Glutamatergic neuron (in vitro differentiated cells): Measurements from ENCODE around the gene PRKCH. TPM values are rescaled to one million over a fixed set of nuclear protein-coding genes. Genes with fewer than 3 reads are reported as not detected.
"Not testable (repeated sequence)": the region's sequence is repeated elsewhere in the genome, so short reads cannot be mapped to it uniquely, and the experiment has no call there.

Source experiments
- DNase-seq: peaks from one replicate; pipeline ENCODE4 v3.0.0; 2022
- H3K27ac Mint-ChIP-seq: one replicate; pipeline ENCODE4 v1.8.0; 2020; ENCODE audit warnings: mild to moderate bottlenecking, mixed read lengths, inconsistent platforms; ENCODE audit not compliant: unreplicated experiment
- H3K27me3 Mint-ChIP-seq: one replicate; pipeline ENCODE4 v1.8.0; 2020; ENCODE audit warnings: mild to moderate bottlenecking, moderate library complexity, mixed read lengths, inconsistent platforms; ENCODE audit not compliant: unreplicated experiment
- H3K36me3 Mint-ChIP-seq: one replicate; pipeline ENCODE4 v1.8.0; 2020; ENCODE audit warnings: mild to moderate bottlenecking, mixed read lengths, inconsistent platforms; ENCODE audit not compliant: unreplicated experiment
- H3K4me1 Mint-ChIP-seq: one replicate; pipeline ENCODE4 v1.8.0; 2020; ENCODE audit warnings: mild to moderate bottlenecking, low read depth, mixed read lengths, inconsistent platforms; ENCODE audit not compliant: unreplicated experiment
- H3K4me3 Mint-ChIP-seq: one replicate; pipeline ENCODE4 v1.8.0; 2020; ENCODE audit warnings: mild to moderate bottlenecking, mixed read lengths, inconsistent platforms; ENCODE audit not compliant: unreplicated experiment
- H3K9me3 Mint-ChIP-seq: one replicate; pipeline ENCODE4 v1.8.0; 2020; ENCODE audit warnings: mild to moderate bottlenecking, moderate library complexity, mixed read lengths, inconsistent platforms; ENCODE audit not compliant: unreplicated experiment
- CTCF ChIP-seq: fragments of 200-600 bp; sonication (generic); IDR thresholded peaks from one replicate; pipeline ENCODE4 v1.5.0; 2021; ENCODE audit not compliant: partially characterized antibody, unreplicated experiment
- total RNA-seq: library from RNA; stranded (reverse); fragmentation: NEBNext Ultra II Directional; extraction: Animal tissue kit (Norgen Biotek cat#: 25700); gene quantifications from one replicate; pipeline ENCODE4 v1.2.1, GENCODE V29; 2021; ENCODE audit not compliant: unreplicated experiment

Gene PRKCH
- total RNA-seq, 1 donor from 2014 or later = 0.54 TPM

DNA sequence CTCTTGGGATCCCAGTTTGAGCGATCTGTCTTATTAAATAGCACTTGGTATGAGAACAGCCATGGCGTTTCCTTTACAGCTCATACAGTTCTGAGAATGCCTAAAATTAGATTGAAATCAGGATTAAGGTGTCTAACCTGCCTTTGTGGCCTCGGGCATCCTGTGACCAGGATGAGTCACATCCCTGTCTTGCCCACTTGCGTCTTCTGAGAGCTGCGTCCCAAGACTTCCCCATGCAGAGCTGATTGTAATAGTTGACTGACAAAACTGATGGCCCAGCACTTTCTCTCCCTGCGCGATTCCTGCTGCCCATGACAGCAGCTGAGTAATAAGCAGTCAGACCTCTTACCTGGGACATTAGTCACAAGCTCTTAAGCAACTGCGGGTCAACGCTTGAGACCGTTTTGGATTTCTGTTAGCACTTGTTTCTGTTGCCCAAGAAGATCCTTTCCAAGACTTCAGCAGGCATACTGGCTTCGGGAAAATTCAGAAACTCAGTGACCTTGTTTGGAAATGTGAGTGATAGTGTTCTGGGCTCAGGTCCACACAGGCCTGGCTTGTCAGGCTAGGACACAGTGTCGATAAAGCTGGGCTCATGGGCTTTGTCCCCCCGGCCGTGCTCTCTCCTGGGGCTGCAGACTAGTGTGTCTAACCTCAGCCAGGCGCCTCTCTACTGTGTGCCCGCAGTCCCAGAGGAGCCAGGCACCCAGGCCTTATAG lies 204.1 kb downstream of the PRKCH start:
- H3K36me3 Mint-ChIP-seq = no peaks in the 10 kb centered on the region
- H3K27me3 Mint-ChIP-seq = peaks cover 1% of the 10 kb centered on the region

DNA sequence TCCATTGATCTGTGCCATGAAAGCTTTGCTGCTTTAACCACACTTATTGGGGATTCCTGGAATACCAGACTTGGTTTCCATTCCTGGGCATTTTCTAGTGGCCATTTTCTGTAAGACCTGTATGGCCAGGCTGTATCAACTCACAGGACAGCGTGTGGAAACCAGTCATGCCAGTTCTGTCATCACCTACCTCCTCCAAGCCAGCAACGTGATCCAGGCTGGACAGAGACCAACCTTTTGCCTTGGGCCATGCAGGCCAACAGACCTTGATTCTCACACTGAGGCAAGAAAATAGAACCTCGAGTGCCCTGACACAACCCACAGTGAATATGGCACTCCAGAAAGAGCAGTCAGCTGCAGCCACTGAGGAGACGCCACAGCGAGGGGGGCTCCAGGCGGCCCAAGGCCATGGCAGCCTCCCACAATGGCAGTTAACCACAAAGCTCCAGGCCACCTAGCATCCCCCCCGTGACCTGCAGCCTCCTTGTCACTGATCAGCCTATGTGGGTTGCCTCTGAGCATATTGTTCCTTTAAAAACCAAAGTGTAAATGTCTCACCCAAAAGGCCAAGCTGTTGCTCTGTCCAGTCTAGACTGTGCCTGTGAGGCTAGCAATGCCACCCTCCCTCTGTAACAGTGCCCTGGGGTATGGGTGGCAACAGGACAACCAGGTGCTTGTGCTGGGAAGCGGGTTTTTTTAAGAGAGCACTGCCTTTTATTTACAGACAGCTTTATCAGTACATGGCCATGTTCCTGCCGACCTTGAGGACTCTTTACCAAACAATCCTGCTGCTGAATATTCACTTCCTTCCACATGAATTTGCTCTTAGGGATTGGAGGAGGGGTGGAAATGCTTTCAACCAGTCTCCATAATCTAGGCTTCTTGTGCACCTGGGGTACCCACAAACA lies 205.3 kb downstream of the PRKCH start:
- no peak overlapping the region for H3K4me3 Mint-ChIP-seq
- H3K27me3 Mint-ChIP-seq = peaks cover 1% of the 10 kb centered on the region
- DNase-seq = no peak
- H3K4me1 Mint-ChIP-seq = no peaks in the 10 kb centered on the region
- peaks cover 2% of the 10 kb centered on the region for H3K9me3 Mint-ChIP-seq
- H3K36me3 Mint-ChIP-seq = no peaks in the 10 kb centered on the region
- no peak overlapping the region for H3K27ac Mint-ChIP-seq
- no peak for TF ChIP-seq CTCF

More for the DNA sequence above, 204.1 kb downstream of the PRKCH start:
- H3K4me3 Mint-ChIP-seq = no peak overlapping the region
- H3K27ac Mint-ChIP-seq = no peak overlapping the region
- no peak for DNase-seq
- no peak for TF ChIP-seq CTCF
- H3K9me3 Mint-ChIP-seq = peaks cover 2% of the 10 kb centered on the region
- H3K4me1 Mint-ChIP-seq = no peaks in the 10 kb centered on the region

DNA sequence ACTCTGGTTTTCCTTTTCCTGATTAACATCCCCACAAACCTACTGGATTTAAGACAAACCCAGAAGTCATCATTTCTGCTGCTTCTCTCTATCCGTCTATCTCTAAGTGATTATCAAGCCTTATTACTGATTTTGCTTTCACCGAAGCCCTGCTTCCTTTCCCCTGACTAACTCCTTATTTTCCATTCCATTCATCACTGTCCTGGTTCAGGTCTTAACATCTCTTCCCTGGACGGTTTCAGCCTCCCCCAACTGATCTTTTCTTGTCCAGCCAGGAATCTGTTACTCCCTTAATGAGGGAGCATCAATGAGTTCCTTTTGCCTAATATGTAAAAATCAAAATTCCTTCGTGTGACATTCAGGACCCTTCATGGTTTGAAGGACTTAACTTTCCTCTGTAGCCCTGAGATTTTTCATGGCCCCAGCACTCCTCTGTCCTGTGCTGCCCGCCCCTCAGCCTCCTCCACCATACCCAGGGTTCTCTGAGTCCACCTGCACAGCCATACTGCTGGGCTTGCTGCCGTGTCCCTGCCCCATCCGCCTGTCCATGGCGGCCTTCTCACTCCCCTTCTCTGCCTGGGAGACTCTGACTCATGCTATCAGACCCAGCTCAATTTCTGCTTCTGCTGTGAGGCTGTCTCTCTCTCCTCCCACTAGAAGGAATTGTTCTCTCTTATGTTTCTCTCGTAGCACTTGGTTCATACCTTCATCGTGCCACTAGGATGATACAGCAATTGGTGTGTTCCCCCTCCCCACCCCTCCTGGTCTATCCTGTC lies 206.1 kb downstream of the PRKCH start:
- no peaks in the 10 kb centered on the region for H3K36me3 Mint-ChIP-seq
- no peaks in the 10 kb centered on the region for H3K9me3 Mint-ChIP-seq
- no peak overlapping the region for H3K27ac Mint-ChIP-seq
- no peak for DNase-seq
- H3K27me3 Mint-ChIP-seq = peaks cover 1% of the 10 kb centered on the region
- no peaks in the 10 kb centered on the region for H3K4me1 Mint-ChIP-seq
- TF ChIP-seq CTCF = no peak
- no peak overlapping the region for H3K4me3 Mint-ChIP-seq

- Mint-ChIP-seq H3K4me1 (peaks cover 3% of the 10 kb centered on the region), H3K27me3 (peaks cover 1% of the 10 kb centered on the region), H3K27ac (no peak overlapping the region), H3K9me3 (no peaks in the 10 kb centered on the region), H3K4me3 (no peak overlapping the region), H3K36me3 (no peaks in the 10 kb centered on the region)
- no peak for DNase-seq
- no peak for TF ChIP-seq CTCF
Measured at GRCh38 chr14:61528591-61529021, 207.2 kb downstream of the PRKCH start.

- H3K27ac Mint-ChIP-seq, H3K4me3 Mint-ChIP-seq, H3K4me1 Mint-ChIP-seq, DNase-seq, H3K27me3 Mint-ChIP-seq, H3K9me3 Mint-ChIP-seq, H3K36me3 Mint-ChIP-seq: not testable (repeated sequence)
Measured at GRCh38 chr14:61529360-61529759, 208.0 kb downstream of the PRKCH start.
